NCI-H128 (cell line): ENCODE measurements around the gene GPR146.
"Not testable (repeated sequence)": the region's sequence is repeated elsewhere in the genome, so short reads cannot be mapped to it uniquely, and the experiment has no call there.

ENCODE experiments used
- DNase-seq: peaks from one replicate; lab custom pipeline; 2025; ENCODE audit not compliant: unreplicated experiment; lab: John Stamatoyannopoulos, UW

The GPR146 gene

GRCh38 chr7:1044189-1045068 is at the start of gene GPR146:
TSS of gene GPR146 (plus strand) at chr7:1044546. CDS start at chr7:1057516, 12,970 bp downstream.
- DNase-seq: peak; percentile 80

GRCh38 chr7:994592-995308 is 49.6 kb upstream of the GPR146 start:
- DNase-seq: no peak

- no peak for DNase-seq
These were observed 48.8 kb upstream of the GPR146 start for GRCh38 chr7:995571-995970.

- DNase-seq: no peak
These were observed 48.1 kb upstream of the GPR146 start for GRCh38 chr7:996079-996872.

- no peak for DNase-seq
These were observed 46.6 kb upstream of the GPR146 start for GRCh38 chr7:997404-998395.

GRCh38 chr7:999149-999879 is 45.0 kb upstream of the GPR146 start:
- DNase-seq: no peak

GRCh38 chr7:999941-1000935 is 44.1 kb upstream of the GPR146 start:
- no peak for DNase-seq

GRCh38 chr7:1001069-1001770 is 43.1 kb upstream of the GPR146 start:
- not testable (repeated sequence) for DNase-seq

GRCh38 chr7:1002026-1002425 is 42.3 kb upstream of the GPR146 start:
- not testable (repeated sequence) for DNase-seq

- DNase-seq: not testable (repeated sequence)
These were observed 41.9 kb upstream of the GPR146 start for GRCh38 chr7:1002445-1002844.

GRCh38 chr7:1004018-1004852 is 40.1 kb upstream of the GPR146 start:
- DNase-seq: no peak

- no peak for DNase-seq
These were observed 39.0 kb upstream of the GPR146 start for GRCh38 chr7:1005303-1005702.

GRCh38 chr7:1007901-1008300 is 36.4 kb upstream of the GPR146 start:
- no peak for DNase-seq

GRCh38 chr7:1008733-1009363 is 35.5 kb upstream of the GPR146 start:
- DNase-seq: no peak

- no peak for DNase-seq
These were observed 34.6 kb upstream of the GPR146 start for GRCh38 chr7:1009747-1010146.

- DNase-seq: no peak
These were observed 34.1 kb upstream of the GPR146 start for GRCh38 chr7:1010226-1010625.
